ENCODE data around the gene SNX25.

SNX25 gene

DNA sequence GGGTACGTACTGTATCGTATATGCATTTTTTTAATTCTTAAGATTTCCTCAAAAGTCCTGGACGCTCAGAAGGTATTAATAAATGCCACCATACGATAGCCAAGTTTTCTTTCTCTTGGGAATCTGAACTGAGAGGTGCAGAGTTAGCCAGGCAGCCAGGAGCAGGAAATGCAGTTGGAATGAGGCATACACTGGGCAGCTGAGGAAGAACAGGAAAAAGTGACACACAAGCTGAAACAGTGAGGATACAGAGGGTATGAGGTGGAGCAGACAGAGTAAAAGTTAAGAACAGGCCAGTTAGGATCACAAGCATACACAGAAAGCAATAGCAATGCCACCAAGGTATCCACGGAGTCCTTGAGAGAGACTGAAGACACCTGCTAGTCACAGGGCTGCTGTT, 203.0 kb downstream of the SNX25 start:
- Histone ChIP-seq H3K9me3 (ENCODE audit: control insufficient read depth, insufficient read depth, low read depth, low read length) (no peaks in the 10 kb centered on the region), H3K36me3 (ENCODE audit: control insufficient read depth in 2 of 2, insufficient read depth in 1 of 2, low read length in 2 of 2) (peaks cover 6 to 56% of the 10 kb centered on the region in 2 experiments; a peak in 2 of 3 replicates), H3K27ac (ENCODE audit: extremely low read depth, low read depth, low read length) (no peak overlapping the region), H3K4me1 (ENCODE audit: control insufficient read depth, insufficient read depth, low read length) (no peaks in the 10 kb centered on the region), H3K4me3 (ENCODE audit: low read depth, low read length) (no peak overlapping the region)
- ChIA-PET CTCF (interaction anchor here (0.7 kb wide), 1 partner anchor 14 kb away, joined by 3 read pairs; a partner anchor contains a TSS), POLR2A (no interaction called here)
- TF ChIP-seq SP7 (tag by site-specific recombination; IDR thresholded peaks at IDR 0.05) (no peak), ZNF707 (tag by site-specific recombination; IDR thresholded peaks at IDR 0.05) (no peak), ZNF292 (tag by site-specific recombination; IDR thresholded peaks at IDR 0.05; ENCODE audit: borderline replicate concordance, low read depth) (no peak), ZEB2 (tag by site-specific recombination; IDR thresholded peaks at IDR 0.05) (no peak), ZNF248 (tag by site-specific recombination; IDR thresholded peaks at IDR 0.05) (no peak), SCRT2 (tag by site-specific recombination; IDR thresholded peaks at IDR 0.05) (no peak), ZNF792 (tag by site-specific recombination; IDR thresholded peaks at IDR 0.05) (no peak), ZNF335 (tag by site-specific recombination; conservative IDR thresholded peaks at IDR 0.05) (no peak), ZNF837 (tag by site-specific recombination; IDR thresholded peaks at IDR 0.05) (no peak), ZNF19 (tag by site-specific recombination; IDR thresholded peaks at IDR 0.05; ENCODE audit: low read depth) (no peak), ZBTB21 (tag by site-specific recombination; IDR thresholded peaks at IDR 0.05) (no peak), ZNF214 (tag by site-specific recombination; IDR thresholded peaks at IDR 0.05; ENCODE audit: borderline replicate concordance) (no peak)
- TF ChIP-seq, protein P1, sequence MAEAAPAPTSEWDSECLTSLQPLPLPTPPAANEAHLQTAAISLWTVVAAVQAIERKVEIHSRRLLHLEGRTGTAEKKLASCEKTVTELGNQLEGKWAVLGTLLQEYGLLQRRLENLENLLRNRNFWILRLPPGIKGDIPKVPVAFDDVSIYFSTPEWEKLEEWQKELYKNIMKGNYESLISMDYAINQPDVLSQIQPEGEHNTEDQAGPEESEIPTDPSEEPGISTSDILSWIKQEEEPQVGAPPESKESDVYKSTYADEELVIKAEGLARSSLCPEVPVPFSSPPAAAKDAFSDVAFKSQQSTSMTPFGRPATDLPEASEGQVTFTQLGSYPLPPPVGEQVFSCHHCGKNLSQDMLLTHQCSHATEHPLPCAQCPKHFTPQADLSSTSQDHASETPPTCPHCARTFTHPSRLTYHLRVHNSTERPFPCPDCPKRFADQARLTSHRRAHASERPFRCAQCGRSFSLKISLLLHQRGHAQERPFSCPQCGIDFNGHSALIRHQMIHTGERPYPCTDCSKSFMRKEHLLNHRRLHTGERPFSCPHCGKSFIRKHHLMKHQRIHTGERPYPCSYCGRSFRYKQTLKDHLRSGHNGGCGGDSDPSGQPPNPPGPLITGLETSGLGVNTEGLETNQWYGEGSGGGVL (tag by site-specific recombination; IDR thresholded peaks at IDR 0.05): no peak
- TF ChIP-seq, protein P2, sequence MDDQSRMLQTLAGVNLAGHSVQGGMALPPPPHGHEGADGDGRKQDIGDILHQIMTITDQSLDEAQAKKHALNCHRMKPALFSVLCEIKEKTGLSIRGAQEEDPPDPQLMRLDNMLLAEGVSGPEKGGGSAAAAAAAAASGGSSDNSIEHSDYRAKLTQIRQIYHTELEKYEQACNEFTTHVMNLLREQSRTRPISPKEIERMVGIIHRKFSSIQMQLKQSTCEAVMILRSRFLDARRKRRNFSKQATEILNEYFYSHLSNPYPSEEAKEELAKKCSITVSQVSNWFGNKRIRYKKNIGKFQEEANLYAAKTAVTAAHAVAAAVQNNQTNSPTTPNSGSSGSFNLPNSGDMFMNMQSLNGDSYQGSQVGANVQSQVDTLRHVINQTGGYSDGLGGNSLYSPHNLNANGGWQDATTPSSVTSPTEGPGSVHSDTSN (CRISPR knock-in tag; IDR thresholded peaks at IDR 0.05): no peak
- TF ChIP-seq, protein P3, sequence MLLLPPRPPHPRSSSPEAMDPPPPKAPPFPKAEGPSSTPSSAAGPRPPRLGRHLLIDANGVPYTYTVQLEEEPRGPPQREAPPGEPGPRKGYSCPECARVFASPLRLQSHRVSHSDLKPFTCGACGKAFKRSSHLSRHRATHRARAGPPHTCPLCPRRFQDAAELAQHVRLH (tag by site-specific recombination; IDR thresholded peaks at IDR 0.05): no peak
- TF ChIP-seq, protein P4, sequence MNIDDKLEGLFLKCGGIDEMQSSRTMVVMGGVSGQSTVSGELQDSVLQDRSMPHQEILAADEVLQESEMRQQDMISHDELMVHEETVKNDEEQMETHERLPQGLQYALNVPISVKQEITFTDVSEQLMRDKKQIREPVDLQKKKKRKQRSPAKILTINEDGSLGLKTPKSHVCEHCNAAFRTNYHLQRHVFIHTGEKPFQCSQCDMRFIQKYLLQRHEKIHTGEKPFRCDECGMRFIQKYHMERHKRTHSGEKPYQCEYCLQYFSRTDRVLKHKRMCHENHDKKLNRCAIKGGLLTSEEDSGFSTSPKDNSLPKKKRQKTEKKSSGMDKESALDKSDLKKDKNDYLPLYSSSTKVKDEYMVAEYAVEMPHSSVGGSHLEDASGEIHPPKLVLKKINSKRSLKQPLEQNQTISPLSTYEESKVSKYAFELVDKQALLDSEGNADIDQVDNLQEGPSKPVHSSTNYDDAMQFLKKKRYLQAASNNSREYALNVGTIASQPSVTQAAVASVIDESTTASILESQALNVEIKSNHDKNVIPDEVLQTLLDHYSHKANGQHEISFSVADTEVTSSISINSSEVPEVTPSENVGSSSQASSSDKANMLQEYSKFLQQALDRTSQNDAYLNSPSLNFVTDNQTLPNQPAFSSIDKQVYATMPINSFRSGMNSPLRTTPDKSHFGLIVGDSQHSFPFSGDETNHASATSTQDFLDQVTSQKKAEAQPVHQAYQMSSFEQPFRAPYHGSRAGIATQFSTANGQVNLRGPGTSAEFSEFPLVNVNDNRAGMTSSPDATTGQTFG (tag by site-specific recombination; IDR thresholded peaks at IDR 0.05; ENCODE audit: borderline replicate concordance): no peak
- TF ChIP-seq, protein P5, sequence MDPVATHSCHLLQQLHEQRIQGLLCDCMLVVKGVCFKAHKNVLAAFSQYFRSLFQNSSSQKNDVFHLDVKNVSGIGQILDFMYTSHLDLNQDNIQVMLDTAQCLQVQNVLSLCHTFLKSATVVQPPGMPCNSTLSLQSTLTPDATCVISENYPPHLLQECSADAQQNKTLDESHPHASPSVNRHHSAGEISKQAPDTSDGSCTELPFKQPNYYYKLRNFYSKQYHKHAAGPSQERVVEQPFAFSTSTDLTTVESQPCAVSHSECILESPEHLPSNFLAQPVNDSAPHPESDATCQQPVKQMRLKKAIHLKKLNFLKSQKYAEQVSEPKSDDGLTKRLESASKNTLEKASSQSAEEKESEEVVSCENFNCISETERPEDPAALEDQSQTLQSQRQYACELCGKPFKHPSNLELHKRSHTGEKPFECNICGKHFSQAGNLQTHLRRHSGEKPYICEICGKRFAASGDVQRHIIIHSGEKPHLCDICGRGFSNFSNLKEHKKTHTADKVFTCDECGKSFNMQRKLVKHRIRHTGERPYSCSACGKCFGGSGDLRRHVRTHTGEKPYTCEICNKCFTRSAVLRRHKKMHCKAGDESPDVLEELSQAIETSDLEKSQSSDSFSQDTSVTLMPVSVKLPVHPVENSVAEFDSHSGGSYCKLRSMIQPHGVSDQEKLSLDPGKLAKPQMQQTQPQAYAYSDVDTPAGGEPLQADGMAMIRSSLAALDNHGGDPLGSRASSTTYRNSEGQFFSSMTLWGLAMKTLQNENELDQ (tag by site-specific recombination; IDR thresholded peaks at IDR 0.05; ENCODE audit: low read depth): no peak
- TF ChIP-seq, protein P6, sequence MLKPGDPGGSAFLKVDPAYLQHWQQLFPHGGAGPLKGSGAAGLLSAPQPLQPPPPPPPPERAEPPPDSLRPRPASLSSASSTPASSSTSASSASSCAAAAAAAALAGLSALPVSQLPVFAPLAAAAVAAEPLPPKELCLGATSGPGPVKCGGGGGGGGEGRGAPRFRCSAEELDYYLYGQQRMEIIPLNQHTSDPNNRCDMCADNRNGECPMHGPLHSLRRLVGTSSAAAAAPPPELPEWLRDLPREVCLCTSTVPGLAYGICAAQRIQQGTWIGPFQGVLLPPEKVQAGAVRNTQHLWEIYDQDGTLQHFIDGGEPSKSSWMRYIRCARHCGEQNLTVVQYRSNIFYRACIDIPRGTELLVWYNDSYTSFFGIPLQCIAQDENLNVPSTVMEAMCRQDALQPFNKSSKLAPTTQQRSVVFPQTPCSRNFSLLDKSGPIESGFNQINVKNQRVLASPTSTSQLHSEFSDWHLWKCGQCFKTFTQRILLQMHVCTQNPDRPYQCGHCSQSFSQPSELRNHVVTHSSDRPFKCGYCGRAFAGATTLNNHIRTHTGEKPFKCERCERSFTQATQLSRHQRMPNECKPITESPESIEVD (tag by site-specific recombination; IDR thresholded peaks at IDR 0.05): no peak
